HG03095 (cell line): ENCODE results near the gene ARHGEF12.

ENCODE experiments used
- ATAC-seq: cut with Tn5 transposase; IDR thresholded peaks from one replicate; pipeline ENCODE4 v1.9.1; 2021; ENCODE audit warnings: moderate library complexity; ENCODE audit not compliant: unreplicated experiment

The ARHGEF12 gene

DNA sequence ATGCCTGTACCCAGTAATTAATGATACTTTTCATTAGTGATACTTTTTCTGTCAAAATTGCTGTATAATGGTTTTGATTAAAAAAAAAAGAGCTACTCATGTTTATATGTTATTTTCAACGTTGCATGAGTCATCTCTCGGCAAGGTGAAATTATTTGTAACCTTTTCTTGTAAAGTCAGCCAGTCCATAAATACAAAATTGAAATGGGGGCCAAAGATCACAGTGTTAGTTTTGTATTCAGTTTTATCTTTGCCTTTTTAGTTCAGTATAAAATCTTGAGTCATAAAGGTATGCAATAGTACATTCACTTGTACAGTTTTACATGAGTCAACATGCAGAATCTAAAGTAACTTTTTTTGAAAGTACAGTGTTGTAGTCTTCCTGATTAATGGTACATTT, 4.3 kb downstream of the ARHGEF12 start:
- ATAC-seq, result no peak

DNA sequence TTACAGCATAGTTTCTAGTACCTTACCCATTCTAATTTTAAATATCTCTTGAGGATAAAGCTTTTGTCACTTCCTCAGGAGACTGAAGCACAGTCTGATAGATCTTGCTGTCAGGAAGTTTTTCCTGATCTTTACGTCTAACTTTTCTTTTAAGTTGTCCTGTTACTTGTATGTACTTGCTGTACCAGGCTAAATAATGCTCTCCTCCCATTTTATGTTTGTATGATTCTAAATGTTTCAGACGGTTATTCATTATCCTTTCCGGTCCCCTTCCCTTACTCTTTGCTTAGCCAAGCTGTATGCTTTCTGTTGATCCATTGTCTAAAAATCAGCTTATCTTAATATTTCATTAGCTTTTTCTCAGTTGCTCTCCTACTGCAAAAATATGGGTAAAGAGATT, 6.0 kb downstream of the ARHGEF12 start:
- ATAC-seq, result no peak

DNA sequence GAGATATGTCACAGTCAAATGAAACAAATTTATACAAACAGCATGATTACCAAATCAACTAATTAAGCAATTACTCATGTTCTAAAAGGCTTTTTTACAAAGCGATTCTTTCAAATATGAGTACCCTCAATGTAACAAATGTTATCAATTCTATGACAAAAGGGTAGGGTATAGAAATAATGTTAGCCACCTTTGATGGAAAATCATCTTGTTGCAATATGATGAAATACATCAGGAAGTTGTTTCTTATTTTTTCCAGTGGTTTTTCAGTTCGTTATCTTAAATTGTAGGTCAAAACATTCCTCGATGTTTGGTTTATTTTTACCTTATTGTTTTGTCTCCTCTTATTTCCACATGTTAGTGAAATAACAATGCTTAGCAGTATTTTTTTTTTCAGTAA, 6.5 kb downstream of the ARHGEF12 start:
- ATAC-seq, result no peak

DNA sequence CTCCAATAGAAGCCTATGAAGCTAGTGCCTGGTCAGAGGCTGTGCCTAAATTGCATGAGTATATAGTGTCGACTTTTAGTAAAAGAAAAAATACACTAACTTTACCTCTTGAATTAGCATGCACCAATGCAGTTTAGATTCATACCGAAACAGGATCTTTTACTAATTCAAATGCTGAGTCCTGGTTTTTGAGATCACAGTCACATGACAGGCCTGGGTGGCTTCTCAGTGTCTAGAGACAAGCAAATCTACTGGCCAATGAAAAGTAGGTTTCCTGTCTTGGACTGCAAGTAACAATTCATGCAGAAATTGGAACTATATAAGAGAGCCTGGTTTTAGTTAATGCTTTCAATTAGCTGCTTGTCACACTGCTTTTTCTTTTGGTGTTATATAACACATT, 7.2 kb downstream of the ARHGEF12 start:
- no peak for ATAC-seq

DNA sequence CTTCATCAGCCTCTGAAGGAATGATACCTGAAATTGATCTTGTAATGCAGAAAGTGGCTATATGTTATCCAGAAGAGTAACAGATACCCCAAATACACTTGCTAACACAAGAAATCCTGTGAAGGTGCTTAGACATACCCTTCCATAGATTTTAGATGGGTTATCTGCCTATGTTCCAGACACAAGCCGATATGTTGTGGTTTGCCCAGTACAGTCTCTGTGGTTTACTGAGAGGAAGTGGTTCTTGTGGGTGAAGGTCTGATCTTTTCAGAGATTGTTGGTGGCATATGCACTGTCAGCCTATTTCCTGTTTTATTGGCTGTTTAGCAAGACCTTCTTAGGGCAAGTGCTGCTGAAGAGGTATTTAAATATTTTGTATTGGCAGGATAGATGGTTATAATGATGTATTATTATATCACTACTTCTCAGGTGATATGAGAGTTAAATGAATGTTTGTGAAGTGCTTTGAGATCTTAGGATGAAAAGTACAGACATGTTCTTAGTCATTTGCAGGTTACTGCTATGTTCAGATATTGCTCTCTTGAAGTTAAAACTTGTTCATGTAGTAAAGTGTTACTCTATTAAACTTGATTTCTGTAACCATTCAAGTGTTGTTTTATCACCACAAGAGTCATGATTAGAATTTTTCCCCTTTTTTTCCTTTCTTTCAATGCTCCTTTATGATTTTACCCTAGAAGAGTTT, 8.2 kb downstream of the ARHGEF12 start:
- ATAC-seq, result peak; percentile 82

DNA sequence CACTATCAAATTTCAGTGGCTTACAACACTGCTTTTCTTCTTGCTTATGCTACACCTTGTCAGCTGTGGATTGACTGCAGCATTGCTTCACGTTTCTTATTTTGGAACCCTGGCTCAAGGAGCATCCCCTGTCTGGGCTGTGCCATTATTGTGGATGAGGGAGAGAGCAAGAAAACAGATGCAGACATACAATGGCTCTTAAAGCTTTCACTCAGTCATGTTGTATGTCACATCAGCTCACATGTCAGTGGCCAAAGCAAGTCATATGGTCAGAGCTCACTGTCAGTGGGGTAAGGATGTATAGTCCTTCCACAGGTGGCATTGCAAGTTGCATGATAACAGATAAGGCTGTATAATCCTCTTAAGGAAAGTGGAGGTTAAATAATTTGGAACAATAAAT, 10.0 kb downstream of the ARHGEF12 start:
- ATAC-seq, result no peak

DNA sequence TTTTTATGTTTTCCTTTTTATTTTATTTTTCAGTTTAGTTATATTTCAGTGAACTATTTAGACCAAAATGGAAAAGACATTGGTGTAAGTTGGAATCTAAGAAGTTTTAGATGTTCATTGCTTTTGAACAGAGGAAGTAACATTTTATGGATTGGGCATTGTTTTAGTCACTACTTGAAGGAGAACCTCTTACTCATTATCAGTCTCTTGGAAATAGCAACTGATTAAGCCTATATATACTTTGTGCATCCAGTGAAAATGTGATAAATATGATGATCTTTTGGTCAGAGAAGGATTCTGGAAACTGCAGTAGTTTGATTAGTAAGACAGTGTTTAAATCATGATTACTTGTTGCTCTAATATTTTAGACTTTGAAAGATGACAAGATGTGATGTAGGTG, 14.4 kb downstream of the ARHGEF12 start:
- ATAC-seq, result no peak

DNA sequence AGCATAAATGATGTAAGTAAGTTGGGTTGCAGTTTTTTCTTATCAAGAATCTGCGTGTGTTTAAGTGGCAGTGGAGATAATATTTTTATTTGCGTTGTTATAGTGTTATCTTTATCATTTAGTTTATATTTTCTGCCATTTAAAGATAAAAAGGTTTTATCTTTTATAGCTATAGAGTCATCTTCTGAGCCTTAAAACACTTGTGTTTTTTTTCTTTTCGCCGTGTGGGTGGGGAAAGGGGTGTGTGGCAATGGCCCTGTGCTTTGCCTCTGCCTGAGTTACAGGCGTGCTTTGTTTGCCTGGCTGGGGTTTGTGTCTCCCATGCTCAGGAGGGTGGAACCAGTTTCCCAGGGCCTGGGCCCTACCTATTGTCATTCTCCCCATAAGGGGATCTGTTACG, 16.2 kb downstream of the ARHGEF12 start:
- ATAC-seq, result no peak

DNA sequence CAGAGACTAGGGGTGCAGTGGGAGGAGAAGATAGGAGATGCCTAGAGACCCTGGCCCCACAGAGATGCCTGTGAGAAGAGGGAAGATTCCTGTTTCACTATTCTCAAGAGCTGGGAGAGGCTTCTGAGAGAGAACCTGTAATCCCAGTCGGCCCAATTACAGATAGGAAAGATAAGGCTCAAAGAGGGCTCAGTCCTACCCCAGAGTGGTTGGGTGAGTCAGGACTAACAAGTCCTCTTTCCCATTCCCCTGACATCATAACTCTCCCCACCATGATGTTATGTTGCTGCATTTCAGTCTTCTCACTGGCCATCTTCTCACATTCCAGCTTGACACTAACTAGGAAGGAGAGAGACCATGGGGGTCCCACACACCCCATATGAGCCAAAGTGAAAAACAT, 17.9 kb downstream of the ARHGEF12 start:
- no peak for ATAC-seq

DNA sequence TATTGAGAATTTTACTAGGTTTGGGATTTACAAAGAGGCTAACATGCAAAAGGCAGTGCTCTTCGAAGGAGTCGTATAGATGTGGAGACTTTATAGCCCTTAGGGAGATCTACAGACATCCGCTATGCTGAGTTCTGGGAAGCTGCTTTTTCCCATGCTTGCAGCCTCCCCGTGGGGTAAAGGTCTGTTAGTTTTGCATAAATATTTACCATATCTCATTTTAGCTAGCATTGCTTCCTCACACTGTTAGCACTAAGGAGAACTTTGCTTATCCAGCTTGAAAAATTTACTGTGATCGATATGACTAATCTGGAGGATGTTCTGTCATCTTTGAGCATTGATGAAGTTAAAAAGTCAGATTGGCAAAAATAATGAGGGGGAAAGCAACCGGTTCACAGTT, 18.6 kb downstream of the ARHGEF12 start:
- no peak for ATAC-seq

DNA sequence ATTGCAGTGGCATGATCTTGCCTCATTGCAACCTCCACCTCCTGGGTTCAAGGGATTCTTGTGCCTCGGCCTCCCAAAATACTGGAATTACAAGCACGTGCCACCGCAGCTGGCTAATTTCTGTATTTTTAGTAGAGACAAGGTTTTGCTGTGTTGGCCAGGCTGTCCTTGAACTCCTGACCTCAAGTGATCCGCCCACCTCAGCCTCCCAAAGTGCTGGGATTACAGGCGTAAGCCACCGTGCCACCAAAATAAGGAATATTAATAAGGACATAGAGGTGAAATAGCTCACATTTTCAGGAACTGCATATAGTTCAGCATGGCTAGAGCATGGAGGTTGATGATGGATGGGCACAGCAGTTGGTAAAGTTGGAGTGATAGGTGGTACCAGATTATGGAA, 21.4 kb downstream of the ARHGEF12 start:
- no peak for ATAC-seq

DNA sequence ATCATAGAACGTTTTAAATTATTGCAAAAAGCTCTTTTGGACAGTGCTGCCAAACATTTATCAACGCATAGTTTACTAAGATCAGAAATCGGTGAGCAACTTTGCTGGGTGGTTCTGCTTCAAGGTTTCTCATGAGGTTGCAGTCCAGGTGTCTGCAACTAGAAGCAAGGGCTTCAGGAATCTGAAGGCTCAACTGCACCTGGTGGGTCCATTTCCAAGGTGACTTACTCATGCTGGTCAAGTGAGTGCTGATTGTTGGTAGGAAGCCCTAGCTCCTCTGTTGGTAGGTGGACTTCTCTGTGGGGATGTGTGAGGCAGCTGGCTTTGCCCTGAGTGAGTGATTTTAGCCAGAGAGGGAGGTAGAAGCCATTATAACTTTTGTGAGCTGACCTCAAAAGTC, 22.5 kb downstream of the ARHGEF12 start:
- no peak for ATAC-seq

DNA sequence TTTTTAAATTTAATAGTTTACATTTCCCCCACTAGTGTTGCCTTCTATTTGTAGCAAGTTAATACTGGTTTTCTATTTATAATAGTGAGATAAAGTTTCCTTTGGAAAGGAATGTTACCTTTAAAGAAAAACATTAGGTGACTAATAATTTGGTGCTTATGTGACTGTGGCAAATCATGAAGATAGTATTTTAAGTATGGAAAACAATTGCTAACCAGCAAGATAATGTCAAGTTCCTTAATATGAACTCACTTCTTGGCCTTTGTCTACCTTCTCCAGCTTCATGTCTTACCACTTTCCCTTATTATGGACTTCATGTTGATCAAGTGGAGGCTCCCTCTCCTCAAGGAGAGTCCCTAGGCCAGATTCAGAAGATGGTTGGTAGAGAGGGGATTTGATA, 27.2 kb downstream of the ARHGEF12 start:
- ATAC-seq, result no peak

DNA sequence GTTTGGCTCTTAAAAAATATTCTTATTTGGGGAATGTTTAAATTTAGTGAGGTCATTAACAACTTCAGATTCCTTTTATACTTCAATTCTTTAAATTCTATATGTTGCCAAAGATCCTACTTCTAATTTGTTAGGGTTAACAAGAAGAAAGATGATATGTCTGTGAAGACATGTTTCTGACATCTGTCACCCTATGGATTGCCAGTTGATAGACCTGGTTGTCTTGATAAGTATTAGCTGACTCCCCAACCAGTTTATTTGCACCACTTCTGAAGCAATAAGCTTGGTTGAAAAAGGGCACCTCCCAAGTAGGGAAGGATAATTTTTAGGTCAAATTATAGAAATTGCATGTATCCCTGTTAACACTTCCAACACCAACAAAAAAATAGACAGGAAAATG, 29.3 kb downstream of the ARHGEF12 start:
- no peak for ATAC-seq

DNA sequence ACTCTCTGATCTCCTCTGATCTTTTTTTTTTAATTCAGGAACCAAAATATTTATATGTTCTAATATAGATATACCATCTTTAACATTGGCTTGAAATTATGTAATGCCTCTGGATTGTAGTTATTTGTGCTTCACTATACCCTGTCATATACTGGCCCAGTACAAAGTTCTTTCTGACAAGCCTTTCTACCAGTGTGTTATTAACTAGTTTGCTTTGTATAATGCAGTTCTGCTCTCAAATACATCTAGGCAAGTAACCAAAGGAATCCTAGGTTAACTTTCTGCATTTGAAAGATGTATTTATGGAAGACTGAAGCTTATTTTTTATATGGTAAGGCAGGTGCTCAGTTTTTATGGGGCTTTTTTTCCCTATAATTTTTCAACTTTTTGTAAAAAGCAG, 36.1 kb downstream of the ARHGEF12 start:
- no peak for ATAC-seq

DNA sequence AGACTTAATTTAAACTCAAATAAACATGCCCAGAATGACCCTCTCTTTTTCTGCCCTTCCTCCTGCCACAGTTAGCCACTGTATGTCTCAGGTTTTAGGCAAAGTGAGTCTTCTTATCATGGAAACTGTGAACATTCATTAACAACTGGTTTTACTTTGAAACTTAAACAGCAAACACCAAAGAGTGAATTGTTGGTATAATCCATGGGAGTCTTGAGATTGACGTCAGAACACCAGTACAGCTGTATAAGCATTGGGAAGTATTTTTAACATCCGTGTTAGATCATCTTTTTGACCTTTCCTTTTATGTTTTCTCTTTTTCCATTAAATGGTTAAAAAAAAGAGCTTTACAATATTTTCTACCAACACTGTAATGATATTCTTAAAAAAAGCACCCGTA, 38.9 kb downstream of the ARHGEF12 start:
- ATAC-seq, result no peak

DNA sequence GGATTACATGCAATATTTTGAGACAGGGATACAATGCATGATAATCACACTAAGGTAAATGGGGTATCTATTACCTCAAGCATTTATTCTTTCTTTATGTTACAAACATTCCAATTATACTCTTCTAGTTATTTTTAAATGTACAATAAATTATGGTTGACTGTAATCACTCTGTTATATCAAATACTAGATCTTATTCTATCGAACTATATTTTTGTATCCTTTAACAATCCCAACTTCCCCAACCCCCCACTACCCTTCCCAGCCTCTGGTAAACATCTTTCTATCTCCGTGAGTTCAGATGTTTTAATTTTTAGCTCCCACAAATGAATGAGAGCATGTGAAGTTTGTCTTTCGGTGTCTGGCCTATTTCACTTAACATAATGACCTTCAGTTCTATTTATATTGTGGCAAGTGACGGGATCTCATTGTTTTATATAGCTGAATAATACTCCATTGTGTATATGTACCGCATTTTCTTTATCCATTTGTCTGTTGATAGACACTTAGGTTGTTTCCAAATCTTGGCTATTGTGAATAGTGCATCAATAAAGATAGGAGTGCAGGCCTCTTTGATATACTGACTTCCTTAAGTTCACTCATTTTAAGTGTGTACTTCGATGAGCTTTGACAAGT, 40.5 kb downstream of the ARHGEF12 start:
- no peak for ATAC-seq

DNA sequence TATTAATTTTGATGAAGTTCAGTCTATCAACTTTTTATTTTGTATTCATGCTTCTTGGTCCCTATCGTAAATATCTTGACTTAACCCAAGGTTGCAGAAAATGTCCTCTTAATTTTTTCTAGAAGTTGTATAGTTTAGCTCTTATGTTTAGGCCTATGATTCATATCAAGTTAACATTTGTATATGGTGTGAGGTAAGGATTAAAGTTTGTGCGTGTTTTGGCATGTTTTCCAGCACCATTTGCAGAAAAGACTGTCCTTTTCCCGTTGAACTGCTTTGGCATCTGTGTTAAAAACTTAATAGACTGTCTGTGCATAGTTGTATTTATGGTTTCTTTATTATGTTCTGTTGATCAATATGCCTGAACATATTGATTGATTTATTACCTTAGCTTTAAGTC, 42.3 kb downstream of the ARHGEF12 start:
- ATAC-seq, result no peak

DNA sequence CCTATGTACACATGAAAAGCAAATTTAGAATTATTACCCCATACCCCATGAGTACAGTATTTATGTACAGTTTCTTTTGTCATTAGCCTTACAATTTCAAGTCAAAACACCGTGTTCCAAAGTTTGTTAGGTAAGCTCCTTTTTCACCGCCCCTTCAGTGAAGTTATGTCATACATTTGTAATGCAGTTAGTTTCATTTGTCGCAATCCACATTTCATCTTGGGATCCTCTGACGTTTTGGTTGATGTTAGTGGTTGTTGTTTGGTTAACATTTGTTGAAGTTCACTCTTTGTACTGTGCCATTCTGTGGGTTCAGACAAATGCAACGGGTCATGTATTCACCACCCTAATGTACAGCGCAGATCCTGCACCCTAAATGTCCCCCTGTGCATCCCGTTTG, 45.2 kb downstream of the ARHGEF12 start:
- no peak for ATAC-seq

DNA sequence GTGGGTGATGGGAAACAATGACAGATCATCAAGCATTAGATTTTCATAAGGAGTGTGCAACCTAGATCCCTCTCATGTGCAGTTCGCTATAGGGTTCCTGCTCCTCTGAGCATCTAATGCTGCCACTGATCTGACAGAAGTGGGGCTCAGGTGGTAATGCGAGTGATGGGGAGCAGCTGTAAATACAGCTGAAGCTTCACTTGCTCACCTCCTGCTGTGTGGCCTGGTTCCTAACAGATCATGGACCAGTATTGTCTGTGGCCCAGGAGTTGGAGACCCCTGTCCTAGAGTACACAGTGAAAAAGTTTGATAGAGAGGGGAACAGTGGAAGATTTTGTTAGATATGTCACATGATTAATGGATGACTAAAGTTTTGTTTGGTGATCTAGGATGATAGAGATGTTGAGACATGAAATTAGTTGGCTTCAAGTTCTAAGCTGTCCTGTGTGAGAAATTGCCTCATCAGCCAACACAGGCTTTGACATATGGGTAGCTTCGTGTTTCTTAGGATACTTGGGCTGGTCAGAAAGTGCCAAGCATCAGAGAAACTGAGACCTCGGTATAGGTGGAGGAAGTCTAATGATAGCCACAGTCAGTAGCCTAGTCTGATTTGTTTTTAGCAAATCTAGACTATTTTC, 47.4 kb downstream of the ARHGEF12 start:
- ATAC-seq, result no peak

DNA sequence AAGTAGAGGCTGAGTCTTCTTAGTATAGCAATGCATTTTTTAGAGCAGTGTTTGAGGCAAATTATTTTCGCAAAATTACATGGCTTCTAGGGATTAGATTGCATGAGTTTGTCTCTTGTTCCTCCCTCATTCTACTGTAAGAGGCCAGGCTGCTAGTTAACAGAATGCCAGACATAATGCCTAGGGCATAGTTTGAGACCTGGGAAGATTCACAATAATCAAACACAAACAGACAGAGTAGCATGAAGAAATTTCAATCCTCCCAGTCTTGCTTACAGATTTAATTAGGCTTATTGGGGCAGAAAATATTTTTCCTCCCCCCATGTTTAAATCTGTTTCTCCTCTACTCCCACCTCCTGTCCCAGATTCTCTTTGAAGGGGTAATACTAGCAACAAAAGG, 48.3 kb downstream of the ARHGEF12 start:
- no peak for ATAC-seq

DNA sequence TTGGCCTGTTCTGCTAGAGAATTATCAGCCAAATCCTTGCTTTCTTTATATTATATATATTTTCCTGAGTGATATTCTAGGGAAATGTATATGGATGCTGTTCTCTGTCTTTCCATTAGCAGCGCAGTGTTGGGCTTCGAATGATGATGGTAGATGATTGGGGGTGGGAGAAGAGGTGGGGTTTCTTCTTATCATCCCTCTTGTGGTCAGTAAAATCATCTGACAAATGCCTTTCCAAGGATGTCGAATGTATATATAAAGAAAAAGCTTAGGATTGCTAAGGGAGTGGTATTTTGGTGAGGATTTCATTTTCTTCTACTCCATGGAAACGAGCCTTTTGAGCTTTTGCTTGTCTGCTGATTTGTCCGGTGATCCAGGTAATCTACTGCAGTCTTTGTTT, 48.9 kb downstream of the ARHGEF12 start:
- no peak for ATAC-seq

DNA sequence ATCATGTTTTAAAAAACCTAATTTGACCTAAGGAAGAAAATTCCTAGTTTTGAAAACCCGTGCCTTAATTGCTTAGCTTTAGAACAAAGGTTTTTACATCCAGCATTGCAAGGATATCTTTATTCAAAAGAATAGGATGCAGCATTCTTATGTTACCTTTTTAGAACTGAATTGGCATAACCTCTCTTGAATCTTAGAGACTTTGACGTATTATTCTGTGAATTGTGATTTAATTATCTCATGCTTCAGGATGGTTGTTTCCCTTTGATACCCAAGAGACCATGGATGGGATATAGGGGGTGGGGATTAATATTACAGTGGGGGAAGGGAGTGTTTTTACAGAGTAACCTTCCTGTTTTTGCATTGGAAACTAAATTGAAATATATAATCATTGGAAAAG, 49.4 kb downstream of the ARHGEF12 start:
- ATAC-seq, result no peak
